Calu3 (cell line): ENCODE measurements around the gene KCNAB1. TPM values are rescaled to one million over a fixed set of nuclear protein-coding genes. Genes with fewer than 3 reads are reported as not detected.
A peak's percentile ranks its signal among the peaks of the same experiment; 100 is the strongest.

Experiments
- BruUV-seq: library from RNA; stranded (reverse); fragments of 400-500 nt; replicated peaks from 2 replicates; lab custom pipeline; 2021; lab: Mats Ljungman, UMichigan
- CTCF ChIA-PET: fragments of 300-600 bp; sonication (Branson Sonifier 250); formaldehyde crosslinking; loops from one replicate; lab custom pipeline; 2022; ENCODE audit warnings: antibody characterized with exemption; lab: Charles Lee
- DNase-seq: peaks from one replicate; pipeline ENCODE4 v3.0.0; 2022
- H3K27ac Mint-ChIP-seq: one replicate; pipeline ENCODE4 v1.8.0; 2022; ENCODE audit warnings: mixed read lengths; ENCODE audit not compliant: unreplicated experiment
- H3K27me3 Mint-ChIP-seq: one replicate; pipeline ENCODE4 v1.8.0; 2022; ENCODE audit warnings: mixed read lengths; ENCODE audit not compliant: unreplicated experiment
- H3K36me3 Mint-ChIP-seq: one replicate; pipeline ENCODE4 v1.8.0; 2022; ENCODE audit warnings: mild to moderate bottlenecking, moderate library complexity, mixed read lengths; ENCODE audit not compliant: insufficient read depth, unreplicated experiment
- H3K4me1 Mint-ChIP-seq: one replicate; pipeline ENCODE4 v1.8.0; 2022; ENCODE audit warnings: mild to moderate bottlenecking, low read depth, mixed read lengths; ENCODE audit not compliant: unreplicated experiment
- H3K4me3 Mint-ChIP-seq: one replicate; pipeline ENCODE4 v1.8.0; 2022; ENCODE audit warnings: mild to moderate bottlenecking, low read depth, moderate library complexity, mixed read lengths; ENCODE audit not compliant: unreplicated experiment
- H3K9me3 Mint-ChIP-seq: one replicate; pipeline ENCODE4 v1.8.0; 2022; ENCODE audit warnings: low read depth, mixed read lengths; ENCODE audit not compliant: unreplicated experiment
- CTCF ChIP-seq: fragments of 200-600 bp; IDR thresholded peaks from one replicate; pipeline ENCODE4 v1.8.0; 2022; ENCODE audit warnings: antibody characterized with exemption; ENCODE audit not compliant: unreplicated experiment
- intact Hi-C: fragments of 100-400 bp; cut with micrococcal nuclease; formaldehyde crosslinking; loops from one replicate; pipeline ENCODE4 v1.10.0; 2022; ENCODE audit not compliant: unreplicated experiment
- total RNA-seq: library from RNA; stranded (reverse); gene quantifications from 2 replicates; pipeline ENCODE4 v1.2.3, GENCODE V29; 2022

The KCNAB1 gene
- total RNA-seq, 1 experiment from 2014 or later = 1.6 TPM

- Mint-ChIP-seq H3K4me3 (no peak overlapping the region), H3K4me1 (peaks cover 17% of the 10 kb centered on the region), H3K9me3 (no peaks in the 10 kb centered on the region), H3K36me3 (no peaks in the 10 kb centered on the region), H3K27ac (no peak overlapping the region), H3K27me3 (no peaks in the 10 kb centered on the region)
- no peak for DNase-seq
- no TSS peak for BruUV-seq
- intact Hi-C loops = no loop called here
- TF ChIP-seq CTCF = no peak
- CTCF ChIA-PET = no interaction called here
These were observed 349.1 kb downstream of the KCNAB1 start for GRCh38 chr3:156469456-156469855.

GRCh38 chr3:156471431-156471830 lies 351.1 kb downstream of the KCNAB1 start:
- no peak overlapping the region for H3K4me3 Mint-ChIP-seq
- peak; percentile 34 for DNase-seq
- H3K36me3 Mint-ChIP-seq = no peaks in the 10 kb centered on the region
- H3K27me3 Mint-ChIP-seq = no peaks in the 10 kb centered on the region
- peaks cover 17% of the 10 kb centered on the region for H3K4me1 Mint-ChIP-seq
- no peaks in the 10 kb centered on the region for H3K9me3 Mint-ChIP-seq
- intact Hi-C loops = no loop called here
- peak overlapping the region; percentile 28 for H3K27ac Mint-ChIP-seq
- CTCF ChIA-PET = no interaction called here
- BruUV-seq = no TSS peak
- no peak for TF ChIP-seq CTCF

GRCh38 chr3:156472150-156472549 lies 351.8 kb downstream of the KCNAB1 start:
- intact Hi-C loops = loop anchor here (2.0 kb wide), 1 partner anchor 23 kb away; no protein-coding TSS in a partner anchor
- H3K27me3 Mint-ChIP-seq = no peaks in the 10 kb centered on the region

GRCh38 chr3:156472684-156473083 lies 352.3 kb downstream of the KCNAB1 start:
- no peak overlapping the region for H3K4me3 Mint-ChIP-seq
- no peaks in the 10 kb centered on the region for H3K9me3 Mint-ChIP-seq
- no peaks in the 10 kb centered on the region for H3K36me3 Mint-ChIP-seq
- DNase-seq = no peak
- CTCF ChIA-PET = interaction anchor here (0.6 kb wide), 1 partner anchor 568 kb away, joined by 5 read pairs; no protein-coding TSS in a partner anchor
- intact Hi-C loops = loop anchor here (2.0 kb wide), 1 partner anchor 24 kb away; no protein-coding TSS in a partner anchor
- BruUV-seq = no TSS peak
- H3K27me3 Mint-ChIP-seq = no peaks in the 10 kb centered on the region
- H3K27ac Mint-ChIP-seq = no peak overlapping the region
- TF ChIP-seq CTCF = no peak
- H3K4me1 Mint-ChIP-seq = peaks cover 17% of the 10 kb centered on the region

More at GRCh38 chr3:156472150-156472549, 351.8 kb downstream of the KCNAB1 start:
- no peak for DNase-seq
- peaks cover 17% of the 10 kb centered on the region for H3K4me1 Mint-ChIP-seq
- H3K36me3 Mint-ChIP-seq = no peaks in the 10 kb centered on the region
- H3K4me3 Mint-ChIP-seq = no peak overlapping the region
- peak overlapping the region; percentile 4 for H3K27ac Mint-ChIP-seq
- no peaks in the 10 kb centered on the region for H3K9me3 Mint-ChIP-seq
- no peak for TF ChIP-seq CTCF
- CTCF ChIA-PET = interaction anchor here (0.6 kb wide), 1 partner anchor 568 kb away, joined by 5 read pairs; no protein-coding TSS in a partner anchor
- no TSS peak for BruUV-seq
